K562 (cell line): ENCODE measurements around the gene GABBR1. TPM values are rescaled to one million over a fixed set of nuclear protein-coding genes. Genes with fewer than 3 reads are reported as not detected.

Source experiments
- EGR1 ChIP-seq: fragments of 450-650 bp; conservative IDR thresholded peaks from 2 replicates; pipeline ENCODE4 v1.6.1; 2017; ENCODE audit warnings: mild to moderate bottlenecking
- FOXP1 ChIP-seq: sonication (generic); formaldehyde crosslinking; IDR thresholded peaks from 2 replicates; pipeline ENCODE4 v1.8.0; 2022; ENCODE audit warnings: mild to moderate bottlenecking, missing genetic modification reagents
- GATA2 ChIP-seq: sonication (generic); formaldehyde crosslinking; IDR thresholded peaks from 2 replicates; pipeline ENCODE4 v1.4.0; 2020; ENCODE audit warnings: mild to moderate bottlenecking, missing genetic modification reagents
- HOXB6 ChIP-seq: fragments of 250-450 bp; sonication (Bioruptor Pico); IDR thresholded peaks from 2 replicates; pipeline ENCODE4 v1.5.1; 2022; ENCODE audit warnings: mild to moderate bottlenecking, borderline replicate concordance
- NFIX ChIP-seq: fragments of 250-450 bp; sonication (Bioruptor Pico); IDR thresholded peaks from 2 replicates; pipeline ENCODE4 v1.4.0; 2020; ENCODE audit warnings: low read depth, mild to moderate bottlenecking, moderate library complexity
- POLR2AphosphoS2 ChIP-seq: IDR thresholded peaks from 2 replicates; pipeline ENCODE4 v1.6.1; 2012; ENCODE audit warnings: low read length, improper control_type of control experiment
- PTRF ChIP-seq: fragments of 450-650 bp; IDR thresholded peaks from 2 replicates; pipeline ENCODE4 v1.6.1; 2016; ENCODE audit warnings: mild to moderate bottlenecking, missing genetic modification characterization, missing compliant biosample characterization
- SMARCC2 ChIP-seq: fragments of 450-650 bp; IDR thresholded peaks from 2 replicates; pipeline ENCODE4 v1.6.1; 2017; ENCODE audit warnings: antibody characterized with exemption, moderate library complexity, mild to moderate bottlenecking, low read depth
- TAF1 ChIP-seq: IDR thresholded peaks from 2 replicates; pipeline ENCODE4 v1.6.1; 2011; ENCODE audit warnings: mild to moderate bottlenecking, low read length, moderate library complexity; ENCODE audit not compliant: insufficient read depth, control insufficient read depth, severe bottlenecking; ENCODE audit errors: extremely low read depth
- U2AF1 ChIP-seq: fragments of 200-400 bp; formaldehyde crosslinking; optimal IDR thresholded peaks from 2 replicates; pipeline ENCODE3; 2017; ENCODE audit warnings: mild to moderate bottlenecking, low read depth, low read length, moderate library complexity
- ZFX ChIP-seq: sonication (generic); formaldehyde crosslinking; IDR thresholded peaks from 2 replicates; pipeline ENCODE4 v1.8.0; 2022; ENCODE audit warnings: mild to moderate bottlenecking, missing genetic modification reagents, moderate library complexity
- ZNF24 ChIP-seq: fragments of 450-650 bp; IDR thresholded peaks from 2 replicates; pipeline ENCODE4 v1.6.1; 2016
- polyA plus RNA-seq, 8 experiments: library from polyadenylated mRNA; depleted of rRNA in 4 of 8; stranded (reverse) in 5 of 8; unstranded in 3 of 8; fragments of >200 nt; fragmentation: Nextera tagmentation in 2 of 8; fragmentation: Illumina TruSeq in 1 of 8; extraction: Ambion mirVana in 2 of 8; extraction: Trizol in 1 of 8; gene quantifications; 2 replicates each; pipeline versions ENCODE4 v1.2.1 to v1.2.3, GENCODE V29; 2011 to 2014; ENCODE audit warnings: inconsistent platforms in 1 of 8, missing spikeins in 1 of 8
- total RNA-seq, 7 experiments: library from RNA; depleted of rRNA in 6 of 7; stranded (reverse); fragments of >200 nt in 6 of 7; fragmentation: Illumina TruSeq in 2 of 7; extraction: Trizol in 2 of 7; gene quantifications; 2 replicates each; pipeline versions ENCODE4 v1.2.1 to v1.2.3, GENCODE V29; 2011 to 2021; ENCODE audit warnings: low replicate concordance in 1 of 7
- TF ChIP-seq, protein P1 (sequence below): sonication (generic); formaldehyde crosslinking; IDR thresholded peaks from 2 replicates; pipeline ENCODE4 v1.8.0; 2022; ENCODE audit warnings: mild to moderate bottlenecking, missing genetic modification reagents
- TF ChIP-seq, protein P2 (sequence below): fragments of 450-650 bp; conservative IDR thresholded peaks from 2 replicates; pipeline ENCODE4 v1.6.1; 2016; ENCODE audit warnings: missing genetic modification characterization, low read depth, mild to moderate bottlenecking, missing compliant biosample characterization, moderate library complexity

GABBR1 gene
- total and polyA plus RNA-seq, 9 of the 15 experiments (the other 6 are each of a cell fraction or from before 2014, with no cell fraction given), result 2.2 to 48.3 (median 20.8) TPM

DNA sequence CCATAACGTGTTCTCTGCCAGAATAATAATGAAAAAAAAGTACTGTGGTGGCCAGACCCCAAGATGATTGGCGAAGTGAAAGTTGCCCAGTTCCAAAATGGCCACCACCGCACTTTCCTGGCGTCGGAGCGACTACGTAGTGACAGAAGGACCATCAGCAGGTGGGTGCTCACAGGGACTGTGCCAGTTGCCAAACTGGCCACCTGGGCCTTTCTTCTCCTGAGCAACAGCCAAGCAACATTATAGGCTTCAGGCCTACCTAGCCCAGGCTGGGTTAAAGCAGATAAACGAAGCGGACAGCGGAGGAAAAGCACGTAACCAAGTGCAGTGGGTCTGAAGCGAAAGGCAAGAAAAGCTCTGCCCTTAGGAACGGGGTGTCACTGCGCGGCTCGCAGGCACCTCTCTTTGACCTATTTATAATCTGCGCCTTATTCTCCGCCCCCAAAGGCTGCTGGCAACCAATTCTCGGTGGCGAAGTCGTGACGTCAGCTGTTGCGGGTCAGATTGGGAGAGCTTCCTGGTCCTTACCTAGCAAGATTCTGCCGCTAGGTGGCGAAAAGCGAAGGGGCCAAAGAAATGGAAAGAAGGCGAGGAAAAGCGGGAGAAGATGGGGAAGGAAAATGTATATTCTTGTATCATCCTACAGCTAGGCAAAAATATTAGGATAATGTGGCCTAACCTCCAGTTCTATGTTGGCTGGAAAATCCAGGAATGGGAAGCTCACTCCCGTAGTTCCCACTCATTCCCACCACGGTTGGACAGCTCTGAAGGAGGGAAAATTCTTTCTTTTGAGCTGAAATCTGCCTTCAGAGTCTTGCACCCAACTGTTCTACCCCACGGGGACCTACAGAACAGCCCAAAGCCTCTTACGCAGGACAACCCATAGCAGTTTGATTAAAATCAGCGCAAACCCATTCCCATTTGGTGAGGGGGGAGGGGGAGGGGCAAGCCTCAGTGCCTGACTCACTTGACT, 17.0 kb upstream of the GABBR1 start (continued):
- no peak for TF ChIP-seq FOXP1
- peak; percentile 35 for TF ChIP-seq ZFX (CRISPR knock-in tag)
- TF ChIP-seq, protein P1, sequence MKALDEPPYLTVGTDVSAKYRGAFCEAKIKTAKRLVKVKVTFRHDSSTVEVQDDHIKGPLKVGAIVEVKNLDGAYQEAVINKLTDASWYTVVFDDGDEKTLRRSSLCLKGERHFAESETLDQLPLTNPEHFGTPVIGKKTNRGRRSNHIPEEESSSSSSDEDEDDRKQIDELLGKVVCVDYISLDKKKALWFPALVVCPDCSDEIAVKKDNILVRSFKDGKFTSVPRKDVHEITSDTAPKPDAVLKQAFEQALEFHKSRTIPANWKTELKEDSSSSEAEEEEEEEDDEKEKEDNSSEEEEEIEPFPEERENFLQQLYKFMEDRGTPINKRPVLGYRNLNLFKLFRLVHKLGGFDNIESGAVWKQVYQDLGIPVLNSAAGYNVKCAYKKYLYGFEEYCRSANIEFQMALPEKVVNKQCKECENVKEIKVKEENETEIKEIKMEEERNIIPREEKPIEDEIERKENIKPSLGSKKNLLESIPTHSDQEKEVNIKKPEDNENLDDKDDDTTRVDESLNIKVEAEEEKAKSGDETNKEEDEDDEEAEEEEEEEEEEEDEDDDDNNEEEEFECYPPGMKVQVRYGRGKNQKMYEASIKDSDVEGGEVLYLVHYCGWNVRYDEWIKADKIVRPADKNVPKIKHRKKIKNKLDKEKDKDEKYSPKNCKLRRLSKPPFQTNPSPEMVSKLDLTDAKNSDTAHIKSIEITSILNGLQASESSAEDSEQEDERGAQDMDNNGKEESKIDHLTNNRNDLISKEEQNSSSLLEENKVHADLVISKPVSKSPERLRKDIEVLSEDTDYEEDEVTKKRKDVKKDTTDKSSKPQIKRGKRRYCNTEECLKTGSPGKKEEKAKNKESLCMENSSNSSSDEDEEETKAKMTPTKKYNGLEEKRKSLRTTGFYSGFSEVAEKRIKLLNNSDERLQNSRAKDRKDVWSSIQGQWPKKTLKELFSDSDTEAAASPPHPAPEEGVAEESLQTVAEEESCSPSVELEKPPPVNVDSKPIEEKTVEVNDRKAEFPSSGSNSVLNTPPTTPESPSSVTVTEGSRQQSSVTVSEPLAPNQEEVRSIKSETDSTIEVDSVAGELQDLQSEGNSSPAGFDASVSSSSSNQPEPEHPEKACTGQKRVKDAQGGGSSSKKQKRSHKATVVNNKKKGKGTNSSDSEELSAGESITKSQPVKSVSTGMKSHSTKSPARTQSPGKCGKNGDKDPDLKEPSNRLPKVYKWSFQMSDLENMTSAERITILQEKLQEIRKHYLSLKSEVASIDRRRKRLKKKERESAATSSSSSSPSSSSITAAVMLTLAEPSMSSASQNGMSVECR, result no peak
- no peak for TF ChIP-seq TAF1
- no peak for TF ChIP-seq ZNF24
- TF ChIP-seq U2AF1, result no peak
- TF ChIP-seq, protein P2, sequence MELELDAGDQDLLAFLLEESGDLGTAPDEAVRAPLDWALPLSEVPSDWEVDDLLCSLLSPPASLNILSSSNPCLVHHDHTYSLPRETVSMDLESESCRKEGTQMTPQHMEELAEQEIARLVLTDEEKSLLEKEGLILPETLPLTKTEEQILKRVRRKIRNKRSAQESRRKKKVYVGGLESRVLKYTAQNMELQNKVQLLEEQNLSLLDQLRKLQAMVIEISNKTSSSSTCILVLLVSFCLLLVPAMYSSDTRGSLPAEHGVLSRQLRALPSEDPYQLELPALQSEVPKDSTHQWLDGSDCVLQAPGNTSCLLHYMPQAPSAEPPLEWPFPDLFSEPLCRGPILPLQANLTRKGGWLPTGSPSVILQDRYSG (tag), result peak; percentile 78; the same call in 1 of the 2 replicates
- TF ChIP-seq POLR2AphosphoS2, result no peak
- TF ChIP-seq GATA2, result no peak
- TF ChIP-seq HOXB6 (CRISPR knock-in tag), result no peak
- TF ChIP-seq EGR1, result no peak
- no peak for TF ChIP-seq SMARCC2
- no peak for TF ChIP-seq NFIX (CRISPR knock-in tag)
- no peak for TF ChIP-seq PTRF (tag)
